BE2C (cell line): ENCODE data around the gene CASP10.
A peak's percentile ranks its signal among the peaks of the same experiment; 100 is the strongest.

Source experiments
- DNase-seq: peaks from one replicate; pipeline ENCODE4 v3.0.0-alpha.2; 2020
- H3K27me3 ChIP-seq: fragments of 250-450 bp; sonication (Bioruptor Pico); 2 replicates; pipeline ENCODE4 v1.5.1; 2020; ENCODE audit warnings: mild to moderate bottlenecking
- H3K36me3 ChIP-seq: fragments of 250-450 bp; sonication (Bioruptor Pico); 2 replicates; pipeline ENCODE4 v1.5.1; 2020; ENCODE audit warnings: mild to moderate bottlenecking
- H3K4me1 ChIP-seq: fragments of 250-450 bp; sonication (Bioruptor Pico); 2 replicates; pipeline ENCODE4 v1.5.1; 2020
- H3K4me3 ChIP-seq: 2 replicates; pipeline ENCODE4 v1.5.1; 2011; ENCODE audit warnings: low read depth, low read length
- H3K9me3 ChIP-seq: fragments of 250-450 bp; sonication (Bioruptor Pico); 2 replicates; pipeline ENCODE4 v1.5.1; 2020
- CTCF ChIP-seq: IDR thresholded peaks from 2 replicates; pipeline ENCODE4 v1.5.1; 2012; ENCODE audit warnings: mild to moderate bottlenecking, low read depth, low read length

CASP10 gene

GRCh38 chr2:201271917-201272316 is 89.0 kb downstream of the CASP10 start:
- TF ChIP-seq CTCF, result no peak
- no peak for DNase-seq
- H3K4me3 ChIP-seq, result no peak overlapping the region
- H3K27me3 ChIP-seq, result no peaks in the 10 kb centered on the region
- H3K4me1 ChIP-seq, result no peaks in the 10 kb centered on the region
- H3K9me3 ChIP-seq, result no peaks in the 10 kb centered on the region
- H3K36me3 ChIP-seq, result no peaks in the 10 kb centered on the region

- Histone ChIP-seq H3K27me3 (no peaks in the 10 kb centered on the region), H3K9me3 (no peaks in the 10 kb centered on the region), H3K4me3 (no peak overlapping the region), H3K4me1 (no peaks in the 10 kb centered on the region), H3K36me3 (no peaks in the 10 kb centered on the region)
- no peak for TF ChIP-seq CTCF
- DNase-seq, result no peak
These were observed 90.5 kb downstream of the CASP10 start for GRCh38 chr2:201273330-201273983.

GRCh38 chr2:201275069-201275468 is 92.1 kb downstream of the CASP10 start:
- DNase-seq, result no peak
- H3K9me3 ChIP-seq, result no peaks in the 10 kb centered on the region
- no peaks in the 10 kb centered on the region for H3K27me3 ChIP-seq
- H3K4me1 ChIP-seq, result no peaks in the 10 kb centered on the region
- TF ChIP-seq CTCF, result no peak
- no peaks in the 10 kb centered on the region for H3K36me3 ChIP-seq
- no peak overlapping the region for H3K4me3 ChIP-seq

DNA sequence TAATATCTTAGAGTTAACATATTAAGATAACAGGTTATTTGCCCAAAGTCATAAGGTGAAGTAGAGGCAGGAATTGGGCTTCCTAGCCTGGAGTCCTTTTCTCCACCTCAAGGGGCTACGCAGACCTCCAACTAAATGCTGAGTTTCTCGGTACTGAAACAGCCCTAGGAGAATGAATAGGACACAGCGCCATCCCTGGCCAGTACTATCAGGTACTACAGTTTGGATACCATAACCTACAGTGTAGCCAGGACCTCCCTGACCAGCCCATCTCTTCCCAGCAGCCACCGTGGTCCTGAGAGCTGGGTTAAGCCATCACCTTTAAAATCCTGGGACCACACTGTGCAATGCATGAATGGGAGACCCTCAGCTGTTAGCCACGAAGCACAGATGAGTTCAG is 93.0 kb downstream of the CASP10 start:
- Histone ChIP-seq H3K27me3 (no peaks in the 10 kb centered on the region), H3K4me3 (no peak overlapping the region), H3K9me3 (no peaks in the 10 kb centered on the region), H3K4me1 (no peaks in the 10 kb centered on the region), H3K36me3 (no peaks in the 10 kb centered on the region)
- no peak for DNase-seq
- peak; percentile 11; the same call in 1 of the 2 replicates for TF ChIP-seq CTCF

DNA sequence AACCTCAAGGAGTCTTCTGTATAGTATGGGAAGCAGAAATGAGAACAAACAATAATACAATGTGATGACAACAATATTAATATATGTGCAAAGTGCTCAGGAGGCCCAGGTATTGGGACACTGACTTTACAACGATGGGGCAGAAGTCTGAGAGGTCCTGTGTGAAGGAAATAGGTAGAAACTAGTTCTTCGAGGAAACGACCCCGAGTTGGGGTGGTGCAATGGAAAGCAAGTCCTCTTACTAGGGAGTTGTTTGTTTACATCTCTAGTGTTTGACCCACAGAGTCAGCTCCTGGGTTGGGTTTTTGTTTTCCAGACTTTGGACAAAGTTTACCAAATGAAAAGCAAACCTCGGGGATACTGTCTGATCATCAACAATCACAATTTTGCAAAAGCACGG is 93.6 kb downstream of the CASP10 start:
- Histone ChIP-seq H3K4me1 (no peaks in the 10 kb centered on the region), H3K36me3 (no peaks in the 10 kb centered on the region), H3K27me3 (no peaks in the 10 kb centered on the region), H3K4me3 (no peak overlapping the region), H3K9me3 (no peaks in the 10 kb centered on the region)
- DNase-seq, result no peak
- TF ChIP-seq CTCF, result no peak
